Liver (tissue), 9 donors: ENCODE results near the gene ACSL3. TPM values are rescaled to one million over a fixed set of nuclear protein-coding genes. Genes with fewer than 3 reads are reported as not detected.

ENCODE experiments used
- DNase-seq: peaks from one replicate; pipeline ENCODE4 v3.0.0-alpha.2; 2017; ENCODE audit warnings: low spot score
- H3K27ac ChIP-seq, 2 donors: one replicate each; pipeline ENCODE4 v1.7.0; 2013; ENCODE audit warnings: inconsistent platforms in 2 of 2, low read length in 2 of 2, control low read depth in 1 of 2, low read depth in 1 of 2, mild to moderate bottlenecking in 1 of 2
- H3K27me3 ChIP-seq, 4 donors: one replicate each; pipeline versions ENCODE4 v1.6.1 to v1.7.0; 2013; ENCODE audit warnings: low read length in 3 of 4, inconsistent platforms in 1 of 4, mild to moderate bottlenecking in 1 of 4, moderate library complexity in 1 of 4; ENCODE audit not compliant: control insufficient read depth in 4 of 4, insufficient read depth in 4 of 4
- H3K36me3 ChIP-seq, 4 donors: one replicate each; pipeline versions ENCODE4 v1.6.1 to v1.7.0; 2013; ENCODE audit warnings: low read length in 3 of 4, mild to moderate bottlenecking in 3 of 4, low read depth in 1 of 4, moderate library complexity in 1 of 4; ENCODE audit not compliant: control insufficient read depth in 4 of 4, insufficient read depth in 3 of 4
- H3K4me1 ChIP-seq, 4 donors: one replicate each; pipeline versions ENCODE4 v1.6.1 to v1.7.0; 2013; ENCODE audit warnings: low read length in 3 of 4, mild to moderate bottlenecking in 3 of 4, moderate library complexity in 1 of 4; ENCODE audit not compliant: control insufficient read depth in 4 of 4, insufficient read depth in 4 of 4
- H3K4me3 ChIP-seq, 3 donors: one replicate each; pipeline versions ENCODE4 v1.6.1 to v1.7.0; 2013; ENCODE audit warnings: low read length in 3 of 3, control low read depth in 1 of 3, low read depth in 1 of 3, mild to moderate bottlenecking in 1 of 3
- H3K9ac ChIP-seq, 2 donors: one replicate each; pipeline ENCODE4 v1.7.0; 2013; ENCODE audit warnings: low read length in 2 of 2, mild to moderate bottlenecking in 2 of 2, moderate library complexity in 2 of 2, control low read depth in 1 of 2, low read depth in 1 of 2
- H3K9me3 ChIP-seq, 4 donors: one replicate each; pipeline versions ENCODE4 v1.6.1 to v1.7.0; 2013; ENCODE audit warnings: low read length in 3 of 4; ENCODE audit not compliant: control insufficient read depth in 4 of 4
- CTCF ChIP-seq: fragments of 150-350 bp; IDR thresholded peaks from 2 replicates; pipeline ENCODE4 v1.5.1; 2017; ENCODE audit warnings: improper control_type of control experiment, low read depth, low read length; ENCODE audit not compliant: missing input control
- EGR1 ChIP-seq, 2 donors: IDR thresholded peaks; 2 replicates each; pipeline ENCODE4 v1.6.1; 2016 to 2018; ENCODE audit warnings: antibody characterized with exemption in 2 of 2, low read depth in 2 of 2
- FOXA1 ChIP-seq: IDR thresholded peaks from 2 replicates; pipeline ENCODE4 v1.6.1; 2016; ENCODE audit warnings: antibody characterized with exemption
- FOXA2 ChIP-seq: IDR thresholded peaks from 2 replicates; pipeline ENCODE4 v1.6.1; 2016; ENCODE audit warnings: antibody characterized with exemption
- GABPA ChIP-seq, 2 donors: IDR thresholded peaks in 1 of 2; conservative IDR thresholded peaks in 1 of 2; 2 replicates each; pipeline ENCODE4 v1.6.1; 2016; ENCODE audit warnings: antibody characterized with exemption in 2 of 2, mild to moderate bottlenecking in 1 of 2, moderate library complexity in 1 of 2
- HNF4A ChIP-seq, 2 donors: conservative IDR thresholded peaks; 2 replicates each; pipeline ENCODE4 v1.6.1; 2016; ENCODE audit warnings: antibody characterized with exemption in 2 of 2, mild to moderate bottlenecking in 2 of 2
- HNF4G ChIP-seq: IDR thresholded peaks from 2 replicates; pipeline ENCODE4 v1.6.1; 2016; ENCODE audit warnings: antibody characterized with exemption
- JUND ChIP-seq, 2 donors: IDR thresholded peaks; 2 replicates each; pipeline ENCODE4 v1.6.1; 2016; ENCODE audit warnings: antibody characterized with exemption in 2 of 2
- RAD21 ChIP-seq, 2 donors: IDR thresholded peaks; 2 replicates each; pipeline ENCODE4 v1.6.1; 2016; ENCODE audit warnings: antibody characterized with exemption in 2 of 2, mild to moderate bottlenecking in 2 of 2
- REST ChIP-seq: IDR thresholded peaks from 2 replicates; pipeline ENCODE4 v1.6.1; 2016; ENCODE audit warnings: antibody characterized with exemption, mild to moderate bottlenecking
- SP1 ChIP-seq: IDR thresholded peaks from 2 replicates; pipeline ENCODE4 v1.6.1; 2018; ENCODE audit warnings: antibody characterized with exemption, mild to moderate bottlenecking
- ZBTB33 ChIP-seq: IDR thresholded peaks from 2 replicates; pipeline ENCODE4 v1.6.1; 2016; ENCODE audit warnings: antibody characterized with exemption
- WGBS: extraction: QIAGEN DNeasy Blood & Tissue Kit; methylation state at CpG from one replicate; pipeline ENCODE4 v1.1.7; 2013; 5-methylcytosine and 5-hydroxymethylcytosine counted together
- polyA plus RNA-seq, 2 donors: library from polyadenylated mRNA; stranded (reverse) in 1 of 2; unstranded in 1 of 2; fragments of 200-250 nt in 1 of 2; fragments of >200 nt in 1 of 2; fragmentation: Nextera tagmentation in 1 of 2; extraction: Ambion mirVana in 1 of 2; gene quantifications; one replicate each; pipeline versions ENCODE4 v1.2.1 to v1.2.3, GENCODE V29; 2013 to 2015
- total RNA-seq, 2 donors: library from RNA; depleted of rRNA; stranded (reverse); fragments of >200 nt; gene quantifications; one replicate each; pipeline ENCODE4 v1.2.3, GENCODE V29; 2014
- donor health status: healthy.
- donor health status: healthy.
- donor health status: healthy.
- donor health status: healthy.
- donor health status: healthy.

Gene ACSL3
- total and polyA plus RNA-seq, 4 donors = 22.2 to 66.6 (median 43.3) TPM

GRCh38 chr2:222915092-222915957, 54.5 kb downstream of the ACSL3 start:
- H3K27me3 ChIP-seq = no peaks in the 10 kb centered on the region
- H3K9me3 ChIP-seq = no peaks in the 10 kb centered on the region
- no peak overlapping the region for H3K9ac ChIP-seq
- DNase-seq = no peak
- TF ChIP-seq FOXA1 (peak; percentile 91), CTCF (peak; percentile 48), SP1 (peak; percentile 8), GABPA (IDR thresholded peaks at IDR 0.05 in 1 of 2, conservative IDR thresholded peaks at IDR 0.05 in 1 of 2) (no peak), REST (no peak), RAD21 (IDR thresholded peaks at IDR 0.05) (peak; percentile 64 to 67), ZBTB33 (no peak), EGR1 (IDR thresholded peaks at IDR 0.05; ENCODE audit: low read depth in 2 of 2) (no peak), JUND (IDR thresholded peaks at IDR 0.05) (no peak), FOXA2 (peak; percentile 95), HNF4G (no peak), HNF4A (conservative IDR thresholded peaks at IDR 0.05) (peak; percentile 5 to 52)
- peaks cover 0 to 8% (median 5%) of the 10 kb centered on the region in 4 donors for H3K4me1 ChIP-seq
- H3K27ac ChIP-seq = peak overlapping the region in 1 of 2 donors; percentile 50
- peaks cover 3 to 22% (median 16%) of the 10 kb centered on the region in 4 donors for H3K36me3 ChIP-seq
- 42% methylated on average over 7 of the region's 7 CpGs for WGBS
- no peak overlapping the region for H3K4me3 ChIP-seq
